Measurements from ENCODE around the gene MYOZ3. TPM values are rescaled to one million over a fixed set of nuclear protein-coding genes. Genes with fewer than 3 reads are reported as not detected.

MYOZ3 gene
- total RNA-seq, 1 experiment from 2014 or later = not detected

- H3K4me3 ChIP-seq (ENCODE audit: low read depth, low read length) = no peak overlapping the region
- POLR2A ChIA-PET = no interaction called here
- peaks cover 75% of the 10 kb centered on the region for H3K36me3 Mint-ChIP-seq (ENCODE audit: insufficient read depth, unreplicated experiment)
- no TSS peak for BruUV-seq (replicated peaks)
- no peaks in the 10 kb centered on the region for H3K27me3 Mint-ChIP-seq (ENCODE audit: insufficient read depth, unreplicated experiment)
- no peak for DNase-seq
- no peak for TF ChIP-seq CTCF (IDR thresholded peaks at IDR 0.05; ENCODE audit: insufficient read depth in 1 of 2, low read depth in 1 of 2, low read length in 1 of 2, severe bottlenecking in 1 of 2, unreplicated experiment in 1 of 2)
- peaks cover 8% of the 10 kb centered on the region for H3K36me3 ChIP-seq (ENCODE audit: control insufficient read depth, insufficient read depth, low read length)
- H3K9me3 ChIP-seq = no peaks in the 10 kb centered on the region
- no peaks in the 10 kb centered on the region for H3K27me3 ChIP-seq (replicated peaks; ENCODE audit: control insufficient read depth, insufficient read depth, low read length)
- no peak overlapping the region for H3K4me3 Mint-ChIP-seq (ENCODE audit: unreplicated experiment)
- intact Hi-C loops (cut with micrococcal nuclease; ENCODE audit: unreplicated experiment) = no loop called here
- H3K4me1 ChIP-seq = no peaks in the 10 kb centered on the region
- no peaks in the 10 kb centered on the region for H3K4me1 Mint-ChIP-seq (ENCODE audit: low read depth, unreplicated experiment)
- H3K9me3 Mint-ChIP-seq (ENCODE audit: unreplicated experiment) = no peaks in the 10 kb centered on the region
- CTCF ChIA-PET = no interaction called here
- H3K27ac Mint-ChIP-seq (ENCODE audit: unreplicated experiment) = no peak overlapping the region
Observed at GRCh38 chr5:150694612-150695011, 33.6 kb downstream of the MYOZ3 start.

GRCh38 chr5:150700246-150700593 lies 39.2 kb downstream of the MYOZ3 start:
- H3K4me3 ChIP-seq (ENCODE audit: low read depth, low read length) = peak overlapping the region; percentile 98

More at GRCh38 chr5:150700246-150700593, 39.2 kb downstream of the MYOZ3 start:
- Mint-ChIP-seq H3K36me3 (ENCODE audit: insufficient read depth, unreplicated experiment) (peaks cover 34% of the 10 kb centered on the region), H3K9me3 (ENCODE audit: unreplicated experiment) (no peaks in the 10 kb centered on the region), H3K27ac (ENCODE audit: unreplicated experiment) (no peak overlapping the region), H3K4me1 (ENCODE audit: low read depth, unreplicated experiment) (no peaks in the 10 kb centered on the region), H3K4me3 (ENCODE audit: unreplicated experiment) (no peak overlapping the region), H3K27me3 (ENCODE audit: insufficient read depth, unreplicated experiment) (no peaks in the 10 kb centered on the region)
- Histone ChIP-seq H3K27me3 (replicated peaks; ENCODE audit: control insufficient read depth, insufficient read depth, low read length) (no peaks in the 10 kb centered on the region), H3K4me1 (no peaks in the 10 kb centered on the region), H3K9me3 (no peaks in the 10 kb centered on the region), H3K36me3 (ENCODE audit: control insufficient read depth, insufficient read depth, low read length) (peaks cover 3% of the 10 kb centered on the region)
- ChIA-PET POLR2A (interaction anchor here (0.6 to 1.7 kb wide), 9 partner anchors 17 to 140 kb away, joined by 3 to 15 read pairs (median 5); partner anchors contain the start of gene DCTN4), CTCF (interaction anchor here (0.6 to 2.6 kb wide), 9 partner anchors 14 to 250 kb away, joined by 3 to 18 read pairs (median 4); partner anchors contain the start of genes DCTN4 and SMIM3)
- no peak for TF ChIP-seq CTCF (IDR thresholded peaks at IDR 0.05; ENCODE audit: insufficient read depth in 1 of 2, low read depth in 1 of 2, low read length in 1 of 2, severe bottlenecking in 1 of 2, unreplicated experiment in 1 of 2)
- BruUV-seq (replicated peaks) = no TSS peak
- DNase-seq = no peak
- intact Hi-C loops (cut with micrococcal nuclease; ENCODE audit: unreplicated experiment) = loop anchor here (1.0 to 10.0 kb wide), 3 partner anchors 139 to 245 kb away; partner anchors contain the start of gene IRGM

All from Caco-2 (cell line).